Muscle of leg (tissue), 16 donors: ENCODE results near the gene MAP2K3. TPM values are rescaled to one million over a fixed set of nuclear protein-coding genes. Genes with fewer than 3 reads are reported as not detected.

ENCODE experiments used
- DNase-seq: peaks from one replicate; pipeline ENCODE4 v3.0.0; 2013
- H3K27ac ChIP-seq: one replicate; pipeline ENCODE4 v1.5.1; 2013; ENCODE audit warnings: mild to moderate bottlenecking, low read length, control low read depth
- H3K27me3 ChIP-seq: one replicate; pipeline ENCODE4 v1.6.1; 2013; ENCODE audit warnings: low read length; ENCODE audit not compliant: control insufficient read depth, insufficient read depth
- H3K36me3 ChIP-seq: one replicate; pipeline ENCODE4 v1.6.1; 2013; ENCODE audit warnings: low read length; ENCODE audit not compliant: control insufficient read depth, insufficient read depth
- H3K4me1 ChIP-seq: one replicate; pipeline ENCODE4 v1.6.1; 2013; ENCODE audit warnings: low read length; ENCODE audit not compliant: control insufficient read depth, insufficient read depth
- H3K4me3 ChIP-seq: one replicate; pipeline ENCODE4 v1.5.1; 2013; ENCODE audit warnings: low read length, control low read depth
- H3K9me3 ChIP-seq: replicated peaks from 2 replicates; pipeline ENCODE4 v1.6.1; 2013; ENCODE audit warnings: low read depth, low read length; ENCODE audit not compliant: control insufficient read depth
- WGBS: methylation state at CpG from one replicate; pipeline ENCODE4 v1.1.5; 2013; ENCODE audit warnings: missing lambda C conversion rate; ENCODE audit not compliant: insufficient coverage; 5-methylcytosine and 5-hydroxymethylcytosine counted together
- long read RNA-seq, 11 donors: transcript quantifications; one replicate each; lab custom pipeline, GENCODE V29; 2026
- polyA plus RNA-seq, 8 donors: library from polyadenylated mRNA; unstranded; fragments of 120-200 nt; gene quantifications; one replicate each; pipeline versions ENCODE4 v1.2.1 to v1.2.3, GENCODE V29; 2013; ENCODE audit warnings: inconsistent platforms in 1 of 8, low replicate concordance in 1 of 8; ENCODE audit not compliant: insufficient read length in 8 of 8, insufficient read depth in 1 of 8
- total RNA-seq: library from RNA; stranded (reverse); fragments of 120-200 nt; gene quantifications from one replicate; pipeline ENCODE4 v1.2.4, GENCODE V29; 2013

MAP2K3 gene
- total RNA-seq (10.9 TPM), polyA plus RNA-seq (10 to 100 TPM; 19.1 to 35.3 (median 25.2) TPM)
- long read RNA-seq, donor 1, partial matches to known transcripts, result 0 of 3 reads
- long read RNA-seq, donor 1, other reads (novel, unspliced or antisense), result 0 of 3 reads
- long read RNA-seq, donor 2, result 0 reads
- long read RNA-seq, donor 3, transcript MAP2K3-202 (12 exons, 2,303 nt), result major isoform, 7 of 7 reads
- long read RNA-seq, donor 3, partial matches to known transcripts, result 0 of 7 reads
- long read RNA-seq, donor 3, other reads (novel, unspliced or antisense), result 0 of 7 reads
- long read RNA-seq, donor 4, partial matches to known transcripts, result 0 of 6 reads
- long read RNA-seq, donor 4, other reads (novel, unspliced or antisense), result 0 of 6 reads
- long read RNA-seq, donor 5, transcript MAP2K3-202 (12 exons, 2,303 nt), result major isoform, 12 of 13 reads
- long read RNA-seq, donor 5, partial matches to known transcripts, result 0 of 13 reads
- long read RNA-seq, donor 5, other reads (novel, unspliced or antisense), result 0 of 13 reads
- long read RNA-seq, donor 6, transcript MAP2K3-202 (12 exons, 2,303 nt), result major isoform, 5 of 7 reads
- long read RNA-seq, donor 6, partial matches to known transcripts, result 0 of 7 reads
- long read RNA-seq, donor 6, other reads (novel, unspliced or antisense), result 0 of 7 reads
- long read RNA-seq, donor 7, transcript MAP2K3-202 (12 exons, 2,303 nt), result major isoform, 6 of 8 reads
- long read RNA-seq, donor 7, partial matches to known transcripts, result 0 of 8 reads
- long read RNA-seq, donor 7, other reads (novel, unspliced or antisense), result 0 of 8 reads
- long read RNA-seq, donor 8, partial matches to known transcripts, result 0 of 5 reads
- long read RNA-seq, donor 8, other reads (novel, unspliced or antisense), result 0 of 5 reads
- long read RNA-seq, donor 9, partial matches to known transcripts, result 0 of 4 reads
- long read RNA-seq, donor 9, other reads (novel, unspliced or antisense), result 0 of 4 reads
- long read RNA-seq, donor 10, partial matches to known transcripts, result 0 of 3 reads
- long read RNA-seq, donor 10, other reads (novel, unspliced or antisense), result 0 of 3 reads
- long read RNA-seq, donor 11, transcript MAP2K3-202 (12 exons, 2,303 nt), result major isoform, 5 of 9 reads
- long read RNA-seq, donor 11, partial matches to known transcripts, result 0 of 9 reads
- long read RNA-seq, donor 11, other reads (novel, unspliced or antisense), result 0 of 9 reads

DNA sequence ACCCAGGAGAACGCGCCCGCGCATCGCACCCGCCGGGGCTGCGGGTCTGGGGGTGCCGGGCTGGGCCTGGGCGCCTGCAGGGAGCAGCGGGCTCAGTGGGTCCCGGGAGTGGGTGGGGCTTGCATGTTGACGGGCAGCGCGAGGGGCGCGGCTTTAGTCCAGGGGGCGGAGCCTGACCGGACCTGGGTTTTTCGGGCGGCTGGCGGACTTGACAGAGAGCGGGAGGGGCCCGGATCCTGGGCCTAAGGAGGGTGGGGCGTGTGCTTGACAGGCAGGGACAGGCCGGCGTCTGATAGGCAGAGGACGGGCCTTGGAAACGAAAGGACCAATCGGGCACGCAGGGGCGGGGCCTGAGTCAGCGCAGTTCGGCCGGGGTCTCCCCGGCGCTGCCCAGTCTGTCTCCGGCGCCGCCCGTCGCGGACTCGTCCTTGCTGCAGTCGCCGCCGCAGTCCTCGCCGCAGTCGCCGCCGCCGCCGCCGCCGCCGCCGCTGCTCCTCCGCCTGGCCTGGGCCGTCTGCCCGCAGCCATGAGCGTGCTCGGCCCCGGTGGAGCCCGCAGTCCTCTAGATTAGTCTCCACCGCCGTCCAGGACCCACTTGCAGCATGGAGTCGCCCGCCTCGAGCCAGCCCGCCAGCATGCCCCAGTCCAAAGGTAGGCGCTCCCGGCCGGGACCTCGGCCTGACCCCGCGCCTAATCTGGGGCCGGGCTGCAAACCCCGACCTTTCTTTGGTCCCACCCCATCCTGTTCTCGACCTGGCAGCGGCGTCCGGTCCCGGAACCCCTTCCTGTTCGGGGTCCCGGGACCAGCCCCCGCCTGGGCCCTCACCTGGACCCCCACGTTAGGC is at the start of gene MAP2K3:
TSS of gene MAP2K3 (plus strand) at position 393 of the 845 bp plus-strand sequence. CDS start at position 603, 210 bp downstream.
- Histone ChIP-seq H3K4me3 (peak within 1 kb of the TSS; percentile 79), H3K4me1 (peaks cover 60% of the 10 kb centered on the region), H3K27ac (peak within 1 kb of the TSS; percentile 94), H3K36me3 (no peaks in the 10 kb centered on the region), H3K27me3 (peaks cover 2% of the 10 kb centered on the region), H3K9me3 (no peaks in the 10 kb centered on the region)
- under 1% methylated on average over 88 of the region's 88 CpGs for WGBS
- DNase-seq, result peak; percentile 100

DNA sequence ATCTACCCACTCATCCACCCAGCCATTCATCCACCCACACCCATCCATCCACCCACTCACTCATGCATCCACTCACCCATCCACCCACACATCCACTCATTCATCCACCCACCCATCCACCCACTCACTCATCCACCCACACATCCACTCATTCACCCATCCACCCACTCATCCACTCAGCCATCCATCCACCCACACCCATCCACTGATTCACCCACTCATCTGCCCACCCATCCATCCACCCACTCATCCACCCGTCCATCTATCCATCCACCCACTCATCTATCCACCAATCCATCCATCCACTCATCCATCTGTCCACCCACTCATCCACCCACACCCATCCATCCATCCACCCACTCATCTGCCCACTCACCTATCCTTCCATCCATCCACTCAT is 48.6 kb upstream of the MAP2K3 start:
- Histone ChIP-seq H3K27me3 (no peaks in the 10 kb centered on the region), H3K36me3 (peaks cover 2% of the 10 kb centered on the region), H3K4me3 (no peak overlapping the region), H3K4me1 (peaks cover 11% of the 10 kb centered on the region), H3K27ac (no peak overlapping the region), H3K9me3 (peaks cover 7% of the 10 kb centered on the region)
- DNase-seq, result no peak
- WGBS, result 73% methylated on average over 1 of the region's 1 CpG

DNA sequence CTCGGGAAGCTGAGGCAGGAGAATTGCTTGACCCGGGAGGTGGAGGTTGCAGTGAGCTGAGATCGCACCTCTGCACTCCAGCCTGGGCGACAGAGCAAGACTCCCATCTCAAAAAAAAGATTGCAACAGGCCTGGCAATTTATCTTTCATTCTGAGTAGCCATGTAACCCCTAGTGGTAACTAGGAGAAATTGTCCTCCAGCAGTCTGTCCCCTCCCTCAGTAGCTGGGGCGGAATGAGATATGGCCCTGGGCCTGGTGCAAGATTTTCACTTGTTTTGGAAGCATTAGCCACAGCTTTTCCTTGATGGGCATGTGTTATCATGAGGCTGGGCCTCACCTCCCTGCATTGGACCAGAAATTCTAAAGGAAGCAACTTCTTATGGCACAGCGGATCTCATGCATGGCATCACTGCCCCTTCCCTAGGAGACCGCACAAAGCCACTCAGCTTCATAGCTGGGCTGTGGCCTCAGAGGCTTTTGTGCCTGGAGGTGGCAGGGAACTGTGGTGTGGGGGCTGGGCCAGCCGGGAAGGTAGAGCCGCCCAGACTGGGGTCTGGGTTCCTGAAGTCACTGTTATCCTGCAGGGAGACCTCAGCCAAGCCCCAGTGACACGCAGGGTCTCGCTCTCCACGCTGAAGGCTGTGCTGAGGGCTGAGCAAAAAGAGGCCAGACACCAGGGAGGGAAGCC is 44.7 kb upstream of the MAP2K3 start:
- Histone ChIP-seq H3K36me3 (peaks cover 14% of the 10 kb centered on the region), H3K27ac (no peak overlapping the region), H3K4me3 (no peak overlapping the region), H3K27me3 (no peaks in the 10 kb centered on the region), H3K9me3 (no peaks in the 10 kb centered on the region), H3K4me1 (peaks cover 35% of the 10 kb centered on the region)
- 41% methylated on average over 4 of the region's 12 CpGs for WGBS
- DNase-seq, result no peak

DNA sequence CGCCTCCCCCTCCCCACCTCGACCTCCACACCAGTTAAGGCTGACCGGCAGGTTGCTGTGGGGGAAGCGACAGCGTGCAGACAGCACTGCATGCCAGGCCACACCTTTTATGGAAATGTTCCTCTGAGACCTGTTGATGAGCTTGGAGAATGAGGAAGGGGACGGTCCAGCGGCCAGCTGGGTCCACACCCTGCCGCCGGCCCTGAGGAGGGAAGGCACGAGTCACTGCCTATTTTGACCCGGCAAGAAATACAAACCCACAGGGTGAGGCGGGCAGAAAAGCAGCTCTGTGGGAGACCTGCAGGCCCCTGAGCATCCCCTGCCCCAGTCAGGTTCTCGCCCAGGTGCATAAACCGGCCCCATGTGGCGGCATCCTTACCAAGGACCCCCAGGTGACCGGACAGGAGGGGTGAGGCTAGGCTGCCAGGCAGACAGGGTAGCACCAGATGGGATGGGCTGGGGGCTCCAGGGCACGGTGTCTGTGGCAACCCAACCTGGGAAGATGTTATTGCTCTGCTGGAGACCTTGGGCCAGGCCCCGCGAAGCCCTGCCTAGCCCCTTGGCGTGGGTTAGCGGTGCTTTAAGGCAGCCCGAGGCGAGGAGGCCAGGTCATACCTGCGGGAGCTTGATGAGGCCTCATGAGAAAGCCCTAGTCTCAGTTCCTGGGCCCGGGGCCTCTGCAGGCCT is 44.0 kb upstream of the MAP2K3 start:
- no peaks in the 10 kb centered on the region for H3K9me3 ChIP-seq
- H3K4me1 ChIP-seq, result peaks cover 35% of the 10 kb centered on the region
- 61% methylated on average over 16 of the region's 25 CpGs for WGBS
- no peak for DNase-seq
- no peaks in the 10 kb centered on the region for H3K27me3 ChIP-seq
- H3K4me3 ChIP-seq, result no peak overlapping the region
- peaks cover 14% of the 10 kb centered on the region for H3K36me3 ChIP-seq
- H3K27ac ChIP-seq, result no peak overlapping the region

DNA sequence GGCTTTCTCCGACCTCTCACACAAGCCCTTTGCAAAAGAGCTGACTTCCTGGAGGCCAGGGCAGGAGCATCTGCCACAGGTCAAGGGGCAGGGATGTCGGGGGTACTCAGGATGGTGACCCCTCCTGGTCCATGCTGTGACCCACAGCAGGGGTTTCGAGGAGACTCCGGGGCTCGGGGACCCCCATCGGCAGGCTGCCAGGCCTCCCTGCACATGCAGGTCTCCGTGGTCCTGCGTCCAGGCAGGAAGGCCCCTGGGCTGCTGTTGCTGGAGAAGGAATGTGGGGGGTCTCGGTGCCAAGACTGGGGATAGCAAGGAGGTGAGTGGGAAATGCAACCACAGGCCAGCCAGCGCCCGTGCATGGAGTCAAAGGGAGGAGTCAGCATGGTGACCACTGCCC is 42.9 kb upstream of the MAP2K3 start:
- Histone ChIP-seq H3K4me1 (peaks cover 37% of the 10 kb centered on the region), H3K4me3 (no peak overlapping the region), H3K27me3 (no peaks in the 10 kb centered on the region), H3K27ac (no peak overlapping the region), H3K36me3 (peaks cover 14% of the 10 kb centered on the region), H3K9me3 (no peaks in the 10 kb centered on the region)
- WGBS, result 64% methylated on average over 11 of the region's 11 CpGs
- DNase-seq, result no peak

DNA sequence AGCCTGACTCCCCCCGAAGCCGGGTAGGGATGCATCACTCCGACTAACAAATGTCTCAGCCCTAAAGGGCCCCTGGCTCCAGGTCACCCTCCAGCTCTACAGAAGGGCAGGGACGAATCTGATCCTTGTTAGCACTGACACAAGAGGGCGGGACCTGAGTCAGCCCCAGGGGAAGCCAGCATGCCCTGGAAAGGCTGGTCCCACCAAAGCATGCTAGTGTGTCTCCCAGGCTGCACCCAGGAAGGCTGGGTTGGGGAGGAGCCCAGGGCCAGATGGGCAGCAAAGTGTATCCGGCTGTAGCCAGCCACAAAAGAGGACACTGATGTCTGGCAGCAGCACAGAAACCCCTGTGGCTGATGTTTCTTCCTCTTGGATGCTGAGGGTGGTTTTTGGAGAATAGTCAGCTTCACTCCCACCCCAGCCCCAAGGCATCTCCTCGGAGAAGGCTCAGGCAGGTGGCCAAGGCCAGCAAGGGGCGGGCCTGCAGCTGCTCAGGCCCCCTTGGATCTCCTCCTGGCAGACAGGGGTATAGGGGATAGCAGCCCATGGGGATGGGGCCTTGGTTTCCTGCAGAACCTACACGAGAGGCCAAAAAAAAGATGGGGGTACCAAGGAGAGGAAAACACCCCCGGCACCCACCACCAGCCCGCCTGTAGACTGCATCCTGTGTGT is 42.3 kb upstream of the MAP2K3 start:
- H3K9me3 ChIP-seq, result no peaks in the 10 kb centered on the region
- no peaks in the 10 kb centered on the region for H3K27me3 ChIP-seq
- peaks cover 37% of the 10 kb centered on the region for H3K4me1 ChIP-seq
- no peak overlapping the region for H3K27ac ChIP-seq
- H3K36me3 ChIP-seq, result peaks cover 14% of the 10 kb centered on the region
- no peak overlapping the region for H3K4me3 ChIP-seq
- no peak for DNase-seq
- 41% methylated on average over 8 of the region's 11 CpGs for WGBS

DNA sequence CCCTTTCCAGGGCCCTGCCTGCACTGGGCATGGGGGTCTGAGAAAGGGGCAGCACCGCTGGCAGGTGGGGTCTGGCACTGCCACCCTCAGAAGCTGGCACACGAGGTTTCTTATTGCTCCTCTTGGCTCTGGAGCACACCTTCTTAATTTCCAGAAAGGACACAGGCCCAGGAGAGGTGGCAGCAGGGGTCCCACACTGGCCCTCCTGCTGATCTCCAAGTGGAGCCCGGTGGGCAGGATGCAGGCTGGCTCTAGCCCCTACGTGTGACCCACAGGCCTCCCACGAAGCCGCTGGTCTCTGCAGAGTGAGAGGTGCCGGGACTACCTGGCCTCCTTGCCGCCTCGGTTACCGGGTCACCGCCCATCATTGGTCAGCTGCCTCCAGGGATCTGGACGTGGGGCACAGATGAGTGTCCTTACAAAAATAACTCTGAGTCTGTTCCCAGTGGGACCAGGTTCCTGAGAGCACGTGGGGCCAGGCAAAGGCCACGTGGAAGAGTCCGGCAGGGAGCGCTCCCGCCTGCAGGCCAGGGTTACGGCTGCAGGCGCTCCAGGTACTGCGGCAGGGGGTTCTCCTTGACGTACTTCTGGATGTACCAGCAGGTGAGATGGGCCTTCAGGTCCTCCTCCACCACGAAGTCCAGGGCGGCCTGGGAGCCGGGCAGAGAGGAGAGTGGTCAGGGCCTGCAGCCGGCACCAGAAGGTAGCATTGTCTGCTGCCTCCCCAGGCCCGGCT is 41.6 kb upstream of the MAP2K3 start:
- Histone ChIP-seq H3K27ac (no peak overlapping the region), H3K4me3 (no peak overlapping the region), H3K4me1 (peaks cover 37% of the 10 kb centered on the region), H3K36me3 (peaks cover 14% of the 10 kb centered on the region), H3K9me3 (no peaks in the 10 kb centered on the region), H3K27me3 (no peaks in the 10 kb centered on the region)
- 86% methylated on average over 24 of the region's 26 CpGs for WGBS
- no peak for DNase-seq
